ENCODE results near the gene WDR27.
"Not testable (repeated sequence)": the region's sequence is repeated elsewhere in the genome, so short reads cannot be mapped to it uniquely, and the experiment has no call there.

WDR27 gene

DNA sequence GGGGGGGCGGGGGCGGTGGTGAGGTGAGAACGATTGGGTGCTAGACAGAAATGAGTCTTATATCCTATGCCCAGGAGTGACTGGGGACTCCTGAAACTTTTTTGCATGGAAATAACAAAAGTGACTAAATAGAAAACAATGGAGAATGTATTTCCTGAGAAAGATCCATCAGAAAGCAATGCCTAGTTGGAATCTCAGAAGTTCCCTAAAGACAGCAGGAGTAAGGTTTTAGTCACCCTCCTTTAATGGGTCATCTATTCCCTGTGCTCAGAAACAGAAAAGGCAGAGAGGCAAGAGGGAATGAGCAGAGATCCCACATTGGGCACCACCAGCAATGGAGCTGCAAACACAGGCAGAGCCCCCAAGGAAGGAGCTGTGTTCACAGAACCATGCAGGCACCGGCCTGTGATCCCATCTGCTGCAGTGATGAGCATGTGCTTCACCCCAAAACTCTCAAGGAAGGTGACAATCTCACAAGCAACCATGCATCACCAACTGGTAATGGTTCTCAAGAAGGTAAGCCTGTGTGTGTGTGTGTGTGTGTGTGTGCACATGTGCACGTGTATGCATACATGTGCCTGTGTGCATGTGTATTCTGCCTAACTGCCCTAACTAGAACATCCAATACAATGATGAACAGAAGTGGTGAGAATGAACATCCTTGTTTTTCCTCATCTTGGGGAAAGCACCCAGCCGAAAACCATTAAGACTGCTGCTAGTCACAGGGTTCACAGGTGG is 168.4 kb downstream of the WDR27 start:
- in situ Hi-C loops (cut with MboI; ENCODE audit: low sequenced_read_pairs): no loop called here

DNA sequence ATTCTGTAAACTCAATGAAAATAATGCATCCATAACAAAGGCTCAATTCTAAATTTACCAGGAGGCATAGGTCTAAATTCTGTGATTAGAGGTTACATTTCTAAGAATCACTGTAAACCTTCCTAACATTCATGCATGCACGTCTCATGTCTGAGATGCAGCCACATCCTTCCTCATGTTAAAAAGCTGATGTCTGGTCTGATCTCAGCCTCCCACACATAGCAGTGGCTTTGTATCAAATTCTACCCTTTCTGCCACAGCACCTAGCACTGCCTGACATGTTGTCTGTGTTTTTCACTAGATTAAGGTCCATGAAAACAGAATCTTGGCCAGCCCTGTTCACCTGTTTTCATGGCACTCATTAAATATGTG is 171.1 kb downstream of the WDR27 start:
- in situ Hi-C loops (cut with MboI; ENCODE audit: low sequenced_read_pairs): no loop called here

DNA sequence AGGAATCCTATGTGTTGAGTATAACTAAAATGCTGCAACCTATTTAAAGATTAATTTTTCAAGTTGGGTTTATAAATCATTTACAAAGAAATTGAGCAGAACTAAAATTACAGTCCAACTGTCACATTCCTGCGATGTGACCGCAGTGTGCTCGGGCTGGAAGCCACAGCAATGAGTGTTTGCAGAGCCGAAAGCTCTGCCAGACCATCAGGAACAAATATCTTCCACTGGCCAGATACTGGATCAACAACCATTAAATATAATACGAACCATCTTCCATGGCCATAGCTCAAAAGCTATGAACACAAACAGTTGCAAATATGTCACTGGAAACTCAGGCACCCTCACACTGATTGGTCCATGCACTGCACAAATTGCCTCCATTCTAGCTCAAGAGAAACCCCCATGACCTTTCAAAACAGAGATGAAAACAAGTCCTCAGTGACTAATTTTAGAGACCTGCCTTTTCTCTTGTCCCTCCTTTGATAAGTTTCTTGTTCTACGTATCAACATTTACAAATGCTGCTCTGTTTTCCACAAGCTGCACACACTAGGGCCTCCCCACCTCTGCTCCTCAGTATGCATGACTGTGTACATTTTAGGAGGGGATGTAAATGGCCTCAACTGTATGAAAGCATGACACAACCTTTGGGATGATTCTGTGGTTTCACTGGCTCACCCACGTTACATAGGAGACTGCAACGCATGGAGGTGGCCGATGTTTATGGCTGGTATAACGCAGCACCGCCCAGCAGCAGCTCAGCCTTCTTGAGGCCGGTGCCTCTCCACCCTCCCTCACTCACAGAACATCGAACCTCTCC is 171.7 kb downstream of the WDR27 start:
- in situ Hi-C loops (cut with MboI; ENCODE audit: low sequenced_read_pairs): no loop called here

DNA sequence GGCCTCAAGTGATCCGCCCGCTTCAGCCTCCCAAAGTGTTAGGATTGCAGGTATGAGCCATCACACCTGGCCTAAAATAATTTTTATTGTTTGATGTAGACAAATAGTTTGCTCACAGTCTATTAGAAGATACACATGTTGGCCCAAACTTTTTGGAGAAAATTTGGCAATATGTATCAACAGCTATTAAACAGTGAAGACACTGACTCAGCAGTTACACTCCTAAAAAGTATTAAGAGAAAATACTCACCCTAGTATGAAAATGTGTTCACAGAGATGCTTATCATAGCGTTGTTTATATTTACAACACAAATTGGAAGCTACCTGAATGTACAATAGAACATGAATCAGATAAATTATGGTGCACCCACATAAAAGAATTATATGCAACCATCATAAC is 173.1 kb downstream of the WDR27 start:
- in situ Hi-C loops (cut with MboI; ENCODE audit: low sequenced_read_pairs): no loop called here

DNA sequence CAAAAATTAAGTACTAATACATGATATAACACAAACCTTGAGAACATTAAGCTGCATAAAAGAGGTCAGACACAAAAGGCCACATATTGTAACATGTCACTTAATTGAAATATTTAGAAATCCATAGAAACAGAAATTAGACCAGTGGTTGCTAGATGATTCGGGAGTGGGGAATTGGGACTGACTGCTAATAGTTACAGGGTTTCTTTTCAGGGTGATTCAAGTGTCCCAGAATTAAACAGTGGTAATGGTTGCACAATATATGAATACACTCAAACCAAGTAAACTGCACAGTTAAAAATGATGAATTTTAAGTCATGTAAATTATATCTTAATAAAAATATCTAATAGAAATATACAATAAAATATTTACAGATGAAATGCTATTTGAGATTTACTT is 174.5 kb downstream of the WDR27 start:
- in situ Hi-C loops (cut with MboI; ENCODE audit: low sequenced_read_pairs): no loop called here

DNA sequence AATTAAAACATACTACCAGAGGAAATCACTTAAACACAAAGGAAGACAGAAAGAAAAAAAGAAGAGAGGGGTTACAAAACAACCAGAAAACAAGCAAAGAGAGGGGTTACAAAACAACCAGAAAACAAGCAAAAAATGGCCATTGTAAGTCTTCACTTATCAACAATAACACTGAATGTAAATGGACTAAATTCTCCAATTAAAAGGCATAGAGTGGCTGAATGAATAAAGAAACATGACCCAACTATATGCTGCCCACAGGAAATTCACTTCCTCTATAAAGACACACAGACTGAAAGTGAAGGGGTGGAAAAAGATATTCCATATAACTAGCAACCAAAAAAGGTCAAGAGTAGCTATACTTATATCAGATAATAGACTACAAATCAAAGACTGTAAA is 180.0 kb downstream of the WDR27 start:
- in situ Hi-C loops (cut with MboI; ENCODE audit: low sequenced_read_pairs): no loop called here

DNA sequence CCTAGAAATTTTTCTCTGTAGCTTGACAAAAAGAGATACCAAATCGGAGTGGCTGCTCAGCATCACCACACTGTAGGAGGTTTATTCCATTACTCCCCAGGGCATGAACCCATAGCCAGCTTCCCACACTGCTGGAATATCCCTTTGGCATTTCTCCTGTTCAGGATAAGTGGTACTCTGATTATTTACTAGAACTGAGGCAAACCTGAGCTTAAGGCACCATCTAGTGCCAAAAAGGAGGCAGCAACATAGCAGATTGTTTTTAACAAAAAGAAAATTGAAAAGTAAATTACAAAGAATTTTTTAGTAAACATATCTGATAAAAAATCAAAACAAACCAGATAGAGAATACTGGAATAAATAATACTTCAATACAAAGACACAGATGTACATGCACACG is 181.7 kb downstream of the WDR27 start:
- in situ Hi-C loops (cut with MboI; ENCODE audit: low sequenced_read_pairs): no loop called here

DNA sequence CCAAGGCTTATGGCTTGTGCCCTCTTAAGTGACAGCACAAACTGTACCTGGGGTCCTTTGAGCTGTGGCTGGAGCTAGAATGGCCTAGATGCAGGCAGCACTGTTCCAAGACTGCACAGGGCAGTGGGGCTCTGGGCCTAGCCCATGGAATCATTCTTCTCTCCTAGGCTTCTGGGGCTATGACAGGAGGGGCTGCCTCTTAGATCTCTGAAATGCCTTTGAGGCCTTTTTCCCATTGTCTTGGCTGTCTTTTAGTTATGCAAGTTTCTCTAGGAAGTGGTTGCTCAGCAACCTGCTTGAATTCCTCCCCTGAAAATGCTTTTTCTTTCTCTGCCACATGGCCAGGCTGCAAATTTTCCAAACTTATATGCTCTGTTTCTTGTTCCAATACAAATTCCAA is 183.4 kb downstream of the WDR27 start:
- in situ Hi-C loops (cut with MboI; ENCODE audit: low sequenced_read_pairs): no loop called here

DNA sequence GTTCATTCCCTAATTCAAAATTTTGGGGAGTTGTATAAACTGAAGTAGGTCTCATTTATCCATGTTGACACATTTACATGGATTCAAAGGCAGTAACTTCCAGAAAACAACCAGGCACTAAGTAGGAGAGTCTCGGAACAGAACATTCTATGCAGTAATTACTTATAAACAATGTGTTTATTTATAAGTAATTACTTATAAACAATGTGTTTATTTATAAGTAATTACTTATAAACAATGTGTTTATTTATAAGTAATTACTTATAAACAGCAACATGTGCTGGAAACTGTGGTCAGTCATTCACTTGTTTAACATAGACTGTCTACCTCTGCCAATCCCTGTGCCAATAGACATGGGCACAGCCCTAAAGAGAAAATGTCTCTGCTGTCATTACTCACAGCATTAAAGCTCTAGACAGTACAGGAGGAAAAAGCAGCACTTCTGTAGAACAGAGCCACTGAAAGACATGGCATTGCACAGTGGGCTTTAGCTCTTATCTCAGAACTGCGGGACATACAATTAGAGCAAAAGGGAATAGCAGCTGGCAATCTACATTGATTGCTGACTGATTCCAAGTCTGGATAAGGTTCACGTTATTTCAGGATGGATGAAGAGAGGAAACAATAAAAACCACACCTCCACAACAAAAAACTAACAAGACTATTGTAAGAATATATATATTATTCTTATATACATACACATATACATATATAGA is 188.2 kb downstream of the WDR27 start:
- in situ Hi-C loops (cut with MboI; ENCODE audit: low sequenced_read_pairs): no loop called here

DNA sequence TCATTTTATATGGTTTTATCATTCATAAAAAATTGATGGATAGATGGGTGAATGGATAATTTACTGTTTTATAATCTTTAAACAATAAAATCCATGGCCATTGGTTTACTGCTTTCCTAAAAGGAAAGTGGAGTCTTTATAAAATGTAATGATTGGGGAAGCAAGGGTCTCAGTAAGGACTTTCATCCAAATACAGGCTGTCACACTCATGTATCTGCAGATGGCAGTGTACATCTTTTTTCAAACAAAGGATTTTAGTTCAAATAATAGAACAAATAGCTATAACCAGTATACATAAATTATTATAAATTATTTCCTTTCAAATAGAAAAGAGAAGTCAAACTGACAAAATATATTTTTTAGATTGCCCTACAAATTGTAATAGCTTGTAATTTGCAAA is 190.0 kb downstream of the WDR27 start:
- in situ Hi-C loops (cut with MboI; ENCODE audit: low sequenced_read_pairs): not testable (repeated sequence)

DNA sequence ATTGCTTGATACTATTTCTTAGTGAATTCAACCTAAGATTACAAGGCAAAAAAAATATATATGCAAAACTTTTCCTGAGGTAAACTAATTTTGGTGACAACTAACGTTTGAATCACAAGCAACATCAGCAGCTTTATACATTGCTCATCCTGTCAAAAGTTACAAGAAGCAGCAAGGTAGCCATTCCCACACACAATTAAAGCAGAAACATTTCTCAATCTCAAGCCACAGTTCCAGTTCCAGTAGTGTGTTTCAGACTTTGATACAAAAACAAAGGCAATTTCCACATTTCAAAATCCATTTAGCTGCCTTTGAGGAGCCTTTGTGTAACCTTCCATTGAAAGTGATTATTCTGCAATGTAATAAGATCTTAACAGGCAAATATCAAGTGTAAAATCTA is 191.0 kb downstream of the WDR27 start:
- in situ Hi-C loops (cut with MboI; ENCODE audit: low sequenced_read_pairs): no loop called here

DNA sequence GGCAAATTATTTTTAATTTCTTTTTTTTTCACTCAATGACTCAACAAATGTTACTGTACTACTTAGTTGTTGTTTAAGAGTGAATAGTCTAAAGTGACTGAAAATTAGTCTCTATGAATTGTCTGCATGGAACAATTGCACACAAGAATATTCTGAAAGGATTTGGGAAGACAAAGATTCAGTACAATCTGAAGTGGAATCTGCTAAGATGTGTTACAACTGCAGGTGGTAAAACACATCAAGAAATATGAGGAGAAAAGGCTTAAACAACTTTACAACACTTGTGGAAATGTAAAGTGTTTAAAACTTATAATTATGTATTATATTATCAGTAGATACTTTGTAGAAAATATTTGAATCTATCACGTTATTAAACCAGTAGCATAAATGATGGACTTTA is 193.4 kb downstream of the WDR27 start:
- in situ Hi-C loops (cut with MboI; ENCODE audit: low sequenced_read_pairs): no loop called here

DNA sequence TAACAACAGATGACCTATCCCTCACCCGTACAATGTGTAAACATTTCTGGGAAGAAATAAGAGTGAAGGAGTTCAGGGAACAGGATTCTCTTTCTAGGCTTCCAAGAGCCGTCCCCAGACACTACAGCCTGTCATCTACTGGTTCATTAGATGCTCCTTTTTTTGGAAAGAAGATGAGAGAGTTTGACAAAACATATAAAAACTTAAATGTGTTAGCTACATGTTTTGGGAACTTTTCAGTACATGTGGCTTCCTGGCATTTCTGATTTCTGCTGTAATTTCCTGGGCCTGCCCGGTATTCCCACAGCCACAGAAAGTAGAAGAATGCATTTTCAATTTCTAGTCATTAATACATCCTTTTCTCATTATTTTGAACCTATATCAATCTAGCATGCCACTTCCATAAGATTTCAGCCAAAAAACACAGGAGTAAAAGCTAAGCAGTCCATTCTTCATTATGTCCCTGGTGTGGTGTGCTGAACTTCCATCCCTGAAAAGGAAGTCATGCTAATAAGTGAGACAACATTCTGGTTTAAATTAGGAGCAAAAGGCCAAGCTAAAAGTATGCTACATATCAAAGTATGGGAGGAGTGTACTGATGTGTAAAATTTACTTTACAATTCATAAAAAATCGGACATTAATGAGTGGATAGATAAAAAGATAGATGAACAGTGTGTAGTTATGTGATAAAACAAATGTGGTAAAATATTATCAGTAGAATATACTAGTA is 198.2 kb downstream of the WDR27 start:
- in situ Hi-C loops (cut with MboI; ENCODE audit: low sequenced_read_pairs): no loop called here

DNA sequence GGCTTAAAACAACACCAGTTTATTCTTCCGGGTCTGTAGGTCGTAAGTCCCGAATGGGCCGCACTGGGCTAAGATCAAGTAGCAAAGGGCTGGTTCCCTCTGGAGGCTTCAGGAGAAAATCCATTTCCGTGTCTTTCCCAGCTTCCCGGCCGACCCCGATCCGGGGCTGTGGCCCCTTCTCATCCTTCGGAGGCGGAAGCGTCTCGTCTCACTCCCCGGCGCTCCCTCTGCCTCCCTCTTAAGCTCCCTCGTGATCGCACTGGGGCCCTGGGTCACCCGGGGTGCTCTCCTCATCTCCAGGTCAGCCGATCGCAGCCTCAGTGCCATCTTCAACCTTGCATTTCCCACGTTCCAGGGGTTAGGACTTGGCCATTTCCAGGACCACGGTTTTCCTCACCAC is 199.4 kb downstream of the WDR27 start:
- in situ Hi-C loops (cut with MboI; ENCODE audit: low sequenced_read_pairs): no loop called here

DNA sequence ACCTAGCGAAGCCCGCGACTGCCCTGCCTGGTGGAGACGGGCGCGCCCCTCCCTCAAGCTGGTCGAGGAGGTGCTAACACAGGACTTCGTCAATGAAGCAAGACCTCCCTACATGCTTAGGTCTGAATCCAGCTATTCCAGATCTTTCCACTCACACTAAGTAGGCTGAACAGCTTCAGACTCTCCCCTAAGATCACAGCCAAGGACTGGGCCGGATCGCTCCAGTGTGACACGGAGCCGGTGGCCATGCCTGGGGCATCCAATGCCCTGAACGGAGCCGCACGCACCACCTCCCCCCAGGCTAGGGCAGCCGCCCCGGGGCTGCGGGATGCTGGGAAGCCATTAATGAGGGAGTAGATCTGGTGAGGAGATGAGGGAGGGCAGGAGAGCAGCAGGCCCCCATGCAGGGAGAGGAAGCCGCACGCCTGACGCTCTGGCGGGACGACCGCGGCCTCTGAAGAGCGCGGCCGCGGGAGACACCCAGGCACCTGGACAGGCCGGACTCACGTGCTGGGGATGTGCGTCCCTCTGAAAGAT is 200.0 kb downstream of the WDR27 start:
- in situ Hi-C loops (cut with MboI; ENCODE audit: low sequenced_read_pairs): no loop called here

DNA sequence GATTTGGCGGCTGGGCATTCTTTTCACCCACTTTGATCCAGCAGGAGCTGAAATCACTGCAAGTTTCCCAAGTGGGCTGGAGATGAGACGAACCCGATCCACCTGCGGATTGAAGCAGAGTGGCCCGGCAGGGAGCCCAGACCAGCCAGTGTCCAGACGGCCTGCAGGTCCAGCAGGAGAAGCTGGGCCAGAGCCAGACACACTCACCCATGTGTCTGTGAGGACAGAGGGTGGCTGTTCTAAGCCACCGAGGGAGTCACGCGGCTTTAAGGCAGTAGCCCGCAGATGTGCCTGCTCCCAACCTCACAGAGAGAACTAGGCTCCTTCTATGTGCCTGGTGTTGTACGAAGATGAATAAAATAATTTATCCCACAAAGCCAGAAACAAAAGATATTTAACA is 200.7 kb downstream of the WDR27 start:
- in situ Hi-C loops (cut with MboI; ENCODE audit: low sequenced_read_pairs): no loop called here

DNA sequence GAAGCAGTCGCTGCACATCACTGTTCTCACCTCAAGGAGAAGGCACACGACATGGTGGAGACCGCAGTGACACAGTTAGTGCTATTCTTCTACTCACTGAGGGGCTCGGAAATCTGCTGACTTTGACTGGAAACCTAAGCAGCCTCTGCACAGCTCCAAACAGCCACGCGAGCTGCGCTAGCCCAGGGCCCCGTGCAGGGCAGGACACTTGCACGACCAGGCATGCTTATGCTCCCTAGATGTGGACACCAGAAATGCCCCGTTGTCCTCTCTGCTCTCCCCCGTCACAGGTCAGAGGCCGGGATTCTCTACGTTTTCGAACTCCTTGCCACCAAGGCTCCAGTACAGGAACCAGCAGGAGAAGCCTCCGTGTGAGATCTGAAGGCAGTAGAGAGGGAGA is 201.1 kb downstream of the WDR27 start:
- in situ Hi-C loops (cut with MboI; ENCODE audit: low sequenced_read_pairs): no loop called here

DNA sequence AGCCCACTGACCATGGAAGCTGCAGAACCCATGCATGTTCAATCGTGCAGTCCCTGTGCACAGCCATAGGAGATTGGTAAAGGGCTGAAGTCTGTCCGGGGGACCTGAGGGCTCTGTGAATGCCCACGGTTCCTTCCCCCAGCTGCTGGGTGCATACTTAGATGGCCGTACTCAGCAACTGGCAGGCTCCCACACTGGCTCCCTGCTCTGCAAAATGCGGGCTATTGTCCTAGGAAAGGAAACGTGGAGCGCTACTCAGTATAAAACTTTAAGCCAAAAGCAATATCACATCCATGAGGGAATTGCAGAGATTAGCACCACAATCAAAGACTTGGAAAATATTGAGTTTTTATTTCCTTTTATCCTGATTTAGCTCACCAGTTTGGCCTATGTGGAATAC is 202.0 kb downstream of the WDR27 start:
- in situ Hi-C loops (cut with MboI; ENCODE audit: low sequenced_read_pairs): no loop called here

DNA sequence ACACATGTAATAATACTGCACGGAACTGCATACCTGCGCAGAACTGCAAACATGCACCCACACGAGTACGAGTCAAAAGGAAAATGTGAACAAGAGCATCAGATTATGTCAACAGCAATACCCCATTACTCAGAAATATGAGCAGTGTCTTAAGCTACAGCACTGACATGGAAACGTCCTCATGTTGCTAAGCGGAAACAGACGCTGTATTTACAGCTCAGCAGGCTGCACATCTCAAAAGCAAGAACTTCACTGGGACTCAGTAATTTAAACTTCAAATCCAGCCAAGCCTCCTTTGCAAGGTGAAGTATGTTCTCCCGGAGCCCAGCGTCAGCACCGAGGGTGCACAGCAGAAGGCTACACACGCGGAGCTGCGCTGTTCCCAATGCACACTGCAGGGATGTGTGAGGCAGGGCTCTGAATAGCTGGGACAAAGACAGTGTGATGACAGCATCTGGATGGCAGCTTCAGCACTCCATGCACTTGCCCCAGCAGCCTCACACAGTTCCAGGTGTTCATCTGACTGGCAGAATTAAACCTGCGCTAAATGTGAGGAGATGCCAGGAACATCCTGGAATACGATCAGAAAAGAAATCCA is 202.8 kb downstream of the WDR27 start:
- in situ Hi-C loops (cut with MboI; ENCODE audit: low sequenced_read_pairs): no loop called here

DNA sequence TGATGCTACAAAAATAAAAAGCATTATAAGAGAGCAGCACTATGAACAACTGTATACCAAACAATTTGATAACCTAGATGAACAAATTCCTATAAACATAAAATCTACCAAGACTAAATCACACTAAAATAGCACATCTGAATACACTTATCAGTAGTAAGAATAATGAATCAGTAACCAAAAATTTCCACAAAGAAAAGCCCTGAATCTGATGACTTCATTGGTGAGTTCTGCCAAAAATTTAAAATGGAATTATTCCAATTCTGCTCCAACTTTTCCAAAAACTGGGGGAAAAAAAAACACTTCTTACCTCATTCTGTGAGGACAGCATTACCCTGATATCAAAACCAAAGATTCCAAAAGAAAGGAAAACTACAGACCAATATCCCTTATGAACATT is 206.2 kb downstream of the WDR27 start:
- in situ Hi-C loops (cut with MboI; ENCODE audit: low sequenced_read_pairs): no loop called here

DNA sequence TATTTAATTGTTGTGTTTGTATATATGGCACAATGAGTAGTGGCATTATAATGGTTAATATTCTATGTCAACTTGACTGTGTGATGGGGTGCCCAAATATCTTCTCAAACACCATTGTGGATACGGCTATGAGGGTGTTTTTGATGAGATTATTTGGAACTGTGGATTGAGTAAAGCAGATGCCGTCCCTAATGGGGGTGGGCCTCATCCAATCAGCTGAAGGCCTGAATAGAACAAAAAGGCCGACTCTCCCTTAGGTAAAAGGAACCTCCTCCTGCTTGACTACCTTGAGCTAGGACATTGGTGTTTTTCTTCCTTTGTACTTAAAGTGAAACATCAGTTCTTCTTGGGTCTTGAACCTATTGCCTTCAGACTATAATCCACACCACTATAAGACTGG is 207.8 kb downstream of the WDR27 start:
- in situ Hi-C loops (cut with MboI; ENCODE audit: low sequenced_read_pairs): no loop called here
